Transverse colon (tissue), 3 donors: ENCODE results near the gene ZBTB44.

Experiments
- CTCF ChIP-seq, 5 experiments: fragments of 200-600 bp in 3 of 5; fragments of 450-650 bp in 2 of 5; sonication (generic) in 3 of 5; IDR thresholded peaks; 1 replicate in 2 of 5; 2 replicates in 3 of 5; pipeline ENCODE4 v1.5.1; 2016 to 2017; ENCODE audit warnings: antibody characterized with exemption in 5 of 5, inconsistent platforms in 3 of 5, mild to moderate bottlenecking in 2 of 5, moderate library complexity in 1 of 5
- POLR2A ChIP-seq: fragments of 450-650 bp; IDR thresholded peaks from one replicate; pipeline ENCODE4 v1.6.1; 2016; ENCODE audit warnings: antibody characterized with exemption, mild to moderate bottlenecking, moderate library complexity

GRCh38 chr11:130213979-130214281, 100.8 kb downstream of the ZBTB44 start:
- TF ChIP-seq CTCF (IDR thresholded peaks at IDR 0.05) (no peak), POLR2A (peak; percentile 8)
